Hematopoietic multipotent progenitor cell treated with erythropoietin and hydrocortisone succinate and interleukin-3 and kit ligand, for 8 days (in vitro differentiated cells): Measurements from ENCODE around the gene MRPS25.
A peak's percentile ranks its signal among the peaks of the same experiment; 100 is the strongest.
"Not testable (repeated sequence)": the region's sequence is repeated elsewhere in the genome, so short reads cannot be mapped to it uniquely, and the experiment has no call there.

Source experiments
- DNase-seq: peaks from one replicate; pipeline ENCODE4 v3.0.0-alpha.2; 2015

Gene MRPS25

DNA sequence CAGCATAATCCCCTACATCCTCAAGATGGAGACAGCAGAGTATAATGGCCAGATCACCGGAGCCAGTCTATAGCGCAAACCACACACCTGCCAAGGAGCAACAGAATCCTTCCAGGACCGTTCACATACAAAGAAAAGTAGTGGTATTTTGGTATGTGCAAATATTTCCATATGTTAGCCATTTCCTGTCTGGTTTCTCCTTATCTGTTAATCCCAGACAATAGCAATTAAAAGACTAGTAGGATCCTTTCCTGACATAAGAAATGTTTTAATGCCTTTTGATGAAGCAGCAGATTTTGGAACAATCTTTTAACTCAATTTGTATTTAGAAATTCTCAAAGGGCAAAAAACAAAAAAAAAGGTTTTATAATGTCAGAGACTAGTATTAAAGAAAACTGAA, 22.2 kb downstream of the MRPS25 start:
- peak; percentile 34 for DNase-seq

DNA sequence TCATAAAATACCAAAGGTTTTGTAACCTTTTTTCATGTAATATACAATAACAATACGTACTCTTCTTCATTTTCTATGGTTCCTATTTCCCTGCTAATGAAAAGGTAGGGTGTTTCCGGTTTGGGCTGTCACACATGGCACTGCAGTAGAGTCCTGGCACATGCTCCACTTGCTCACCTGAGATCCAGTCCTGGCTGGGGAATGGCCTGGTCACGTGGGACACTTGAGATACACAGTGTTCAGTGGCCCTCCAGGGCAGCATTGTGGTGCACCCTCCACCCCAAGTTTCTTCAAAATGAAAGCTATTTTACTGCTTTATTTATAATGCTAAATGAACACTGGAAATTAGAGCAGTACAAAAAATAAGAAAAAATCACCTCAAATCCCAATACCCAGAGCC, 23.2 kb downstream of the MRPS25 start:
- no peak for DNase-seq

DNA sequence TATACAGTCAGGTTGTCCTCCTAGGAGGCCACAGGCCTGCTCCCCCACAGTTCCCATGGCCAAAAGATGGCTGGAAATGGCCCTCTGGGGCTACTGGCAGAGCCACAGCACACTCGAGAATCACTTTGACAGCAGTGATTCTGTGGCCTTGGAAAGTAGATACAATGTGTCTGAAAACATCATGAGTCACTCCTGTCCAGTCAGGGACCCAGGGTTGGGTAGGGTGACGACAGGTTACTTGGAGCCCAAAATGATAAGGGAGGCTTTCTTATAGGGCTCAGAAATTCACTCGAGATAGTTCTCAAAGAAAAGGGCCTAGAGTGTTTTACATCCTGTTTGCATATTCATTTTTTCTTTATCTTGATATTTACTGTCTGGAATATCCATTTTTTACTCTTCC, 24.3 kb downstream of the MRPS25 start:
- no peak for DNase-seq

DNA sequence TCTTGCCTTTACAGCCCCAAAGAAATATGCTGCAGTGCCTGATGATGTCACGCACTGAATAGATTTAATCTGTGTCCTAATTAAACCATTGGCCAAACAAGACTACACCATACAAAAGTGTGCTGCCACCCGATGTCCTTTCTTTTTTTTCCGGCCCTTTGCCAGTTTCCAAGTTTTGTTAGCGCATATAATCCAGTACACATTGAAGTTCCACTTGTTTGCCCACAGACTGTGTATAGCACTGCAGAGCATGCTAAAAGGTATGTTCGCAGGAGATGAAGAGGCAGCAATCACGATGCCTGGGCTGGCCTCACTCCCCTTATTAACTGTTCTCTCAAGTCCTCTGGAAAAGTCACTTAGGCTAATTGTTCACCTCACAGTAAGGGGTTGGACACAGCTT, 26.8 kb downstream of the MRPS25 start:
- DNase-seq = no peak

DNA sequence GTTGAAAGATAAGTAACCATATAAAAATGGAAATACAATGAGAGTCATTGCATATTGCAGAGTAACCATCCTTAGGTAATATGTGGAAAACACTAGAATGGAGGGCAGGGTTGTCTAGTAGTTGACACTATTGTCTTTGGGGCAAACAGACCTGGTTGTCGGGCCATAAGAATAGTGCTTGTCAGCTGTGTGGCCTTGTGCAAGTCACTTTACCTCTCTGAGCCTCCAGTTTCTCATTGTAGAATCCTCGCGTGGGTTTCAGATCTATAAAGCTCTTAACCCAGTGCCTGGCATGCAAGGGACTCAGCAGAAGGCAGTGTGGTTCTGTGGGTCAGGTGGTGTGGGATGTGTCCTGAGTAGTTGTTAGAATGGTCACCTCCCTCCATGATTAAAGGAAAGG, 32.0 kb downstream of the MRPS25 start:
- DNase-seq = no peak

DNA sequence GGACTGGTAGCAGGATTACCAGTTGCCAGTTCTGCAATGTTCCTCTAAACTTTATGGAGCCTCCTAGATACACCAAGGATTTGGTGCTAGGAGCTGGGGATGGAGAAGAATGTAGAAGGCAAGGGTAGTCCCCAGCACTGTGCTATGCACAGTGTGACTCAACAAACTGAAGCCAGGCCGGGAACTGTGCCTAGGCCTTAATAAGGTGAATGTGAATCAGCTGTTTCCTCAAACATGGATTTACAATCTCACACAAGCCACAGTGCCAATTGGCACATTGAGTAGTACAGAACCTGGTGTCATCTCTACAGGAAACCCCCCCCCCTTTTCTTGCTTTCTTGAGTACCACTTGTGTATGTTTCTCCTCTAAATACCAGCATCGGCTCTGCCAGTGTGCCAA, 32.5 kb downstream of the MRPS25 start:
- DNase-seq = no peak

DNA sequence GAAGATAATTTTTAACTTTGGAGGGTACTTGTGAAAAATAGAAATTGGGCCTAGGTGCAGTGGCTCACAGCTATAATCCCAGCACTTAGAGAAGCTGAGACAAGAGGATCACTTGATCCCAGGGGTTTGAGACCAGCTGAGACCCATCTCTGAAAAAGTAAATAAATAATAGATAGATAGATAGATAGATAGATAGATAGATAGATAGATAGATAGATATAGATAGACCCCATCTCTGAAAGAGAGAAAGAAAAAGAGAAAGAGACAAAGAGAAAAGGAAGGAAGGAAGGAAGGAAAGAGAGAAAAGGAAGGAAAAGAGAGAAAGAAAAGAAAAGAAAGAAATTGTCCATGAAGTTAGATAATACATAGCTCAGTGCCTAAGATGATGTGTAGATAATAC, 35.5 kb downstream of the MRPS25 start:
- no peak for DNase-seq

DNA sequence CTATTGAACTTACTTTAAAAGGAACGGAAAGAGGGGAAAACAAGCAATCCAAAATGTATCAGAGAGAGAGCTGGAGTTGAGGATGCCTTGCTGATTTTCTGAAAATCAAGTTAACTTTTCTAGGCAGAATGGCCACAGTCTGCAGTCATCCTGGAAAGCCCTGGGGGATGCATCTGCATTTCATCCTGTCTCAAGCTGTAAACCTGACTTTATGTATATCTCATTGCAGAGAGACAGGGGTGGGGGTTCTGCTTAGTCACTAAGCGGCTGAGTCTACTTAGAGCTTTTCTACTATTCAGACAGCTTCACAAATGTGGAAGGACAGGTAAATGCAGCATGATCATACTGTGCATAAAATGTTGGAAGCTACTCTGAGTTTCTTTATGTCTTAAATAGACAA, 41.4 kb downstream of the MRPS25 start:
- DNase-seq = no peak

DNA sequence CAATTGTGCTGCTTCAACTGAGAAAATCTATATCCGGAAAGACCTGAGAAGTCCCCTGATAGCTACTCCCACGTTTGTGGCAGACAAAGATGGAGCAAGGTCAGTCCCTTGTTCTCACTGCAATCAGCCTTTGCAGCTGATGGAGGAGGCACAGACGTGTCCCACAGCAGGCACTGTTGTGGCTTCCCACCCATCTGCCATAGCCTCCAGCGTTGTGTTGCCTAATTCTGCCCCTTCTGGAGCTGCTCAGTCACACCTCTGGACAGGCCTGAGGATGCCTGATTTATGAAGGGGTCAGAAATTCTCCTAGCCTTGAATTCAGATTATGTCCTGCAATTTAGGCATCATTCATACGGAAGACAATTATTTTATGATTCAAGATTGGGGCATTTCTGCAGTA, 41.9 kb downstream of the MRPS25 start:
- DNase-seq = no peak

DNA sequence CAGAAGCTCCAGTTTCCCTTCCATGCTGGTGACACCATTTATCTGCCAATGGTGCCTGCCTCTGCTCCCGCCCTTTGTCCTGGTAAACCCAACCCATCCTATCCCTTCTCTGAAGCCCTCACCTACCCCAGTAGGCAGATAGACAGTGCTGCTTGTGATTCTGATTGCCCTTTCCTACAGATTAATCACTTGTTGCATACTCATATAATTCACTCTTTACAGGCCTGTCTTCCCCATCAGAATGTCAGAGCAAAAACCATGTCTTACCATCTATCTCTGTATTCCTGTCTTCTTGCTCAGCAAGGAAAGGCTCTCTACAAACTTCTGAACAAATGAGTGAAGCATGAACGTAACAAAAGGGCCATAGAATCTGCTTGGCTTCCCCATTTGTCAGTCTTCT, 47.9 kb downstream of the MRPS25 start:
- DNase-seq = no peak

DNA sequence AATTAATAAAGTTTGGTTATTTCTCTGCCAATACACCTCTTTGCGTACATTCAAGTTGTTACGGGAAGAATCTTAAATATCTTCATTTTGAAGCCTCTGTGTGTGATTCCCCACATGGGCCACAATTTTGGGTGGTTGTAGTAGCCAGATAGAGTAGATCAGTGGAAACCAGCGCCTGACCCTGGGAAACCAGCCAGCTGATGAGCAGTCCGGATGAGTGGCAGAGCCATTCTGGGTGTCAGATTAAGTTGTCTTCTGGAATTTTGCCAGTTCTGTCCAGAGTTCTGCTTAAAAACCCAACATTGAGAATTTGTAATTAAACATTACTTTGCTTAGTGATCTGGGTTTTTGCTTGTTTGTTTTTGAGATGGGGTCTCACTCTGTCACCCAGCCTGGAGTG, 49.7 kb downstream of the MRPS25 start:
- DNase-seq = peak; percentile 68

DNA sequence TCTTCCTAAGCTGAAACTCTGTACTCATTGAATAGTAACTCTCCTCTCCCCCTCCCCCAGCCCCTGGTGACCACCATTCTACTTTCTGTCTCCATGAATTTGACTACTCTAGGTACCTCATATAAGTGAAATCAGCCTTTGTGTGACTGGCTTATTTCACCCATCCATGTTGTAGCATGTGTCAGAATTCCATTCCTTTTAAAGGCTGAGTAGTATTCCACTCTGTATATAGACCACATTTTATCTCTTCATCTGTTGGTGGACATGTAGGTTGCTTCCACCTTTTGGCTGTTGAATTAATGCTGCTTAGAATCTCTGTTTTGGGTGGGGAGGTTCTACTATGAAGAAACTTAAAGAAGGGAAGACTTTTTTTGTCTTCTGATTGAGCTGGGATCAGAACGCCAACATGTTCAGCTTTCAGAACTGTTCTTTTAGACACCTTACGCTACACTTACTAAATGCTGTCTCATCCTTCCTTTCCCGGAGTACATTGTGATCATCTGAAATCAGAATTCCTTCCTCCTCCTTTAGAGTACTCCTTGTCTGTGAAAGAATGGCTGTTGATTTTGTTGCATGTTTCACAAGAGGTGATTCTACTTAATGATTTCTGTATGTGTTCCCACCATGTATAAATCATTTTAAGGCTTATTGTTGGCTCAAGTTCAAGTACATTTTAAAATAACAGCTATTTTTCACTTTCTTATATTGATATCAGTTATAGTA, 50.3 kb downstream of the MRPS25 start:
- no peak for DNase-seq

DNA sequence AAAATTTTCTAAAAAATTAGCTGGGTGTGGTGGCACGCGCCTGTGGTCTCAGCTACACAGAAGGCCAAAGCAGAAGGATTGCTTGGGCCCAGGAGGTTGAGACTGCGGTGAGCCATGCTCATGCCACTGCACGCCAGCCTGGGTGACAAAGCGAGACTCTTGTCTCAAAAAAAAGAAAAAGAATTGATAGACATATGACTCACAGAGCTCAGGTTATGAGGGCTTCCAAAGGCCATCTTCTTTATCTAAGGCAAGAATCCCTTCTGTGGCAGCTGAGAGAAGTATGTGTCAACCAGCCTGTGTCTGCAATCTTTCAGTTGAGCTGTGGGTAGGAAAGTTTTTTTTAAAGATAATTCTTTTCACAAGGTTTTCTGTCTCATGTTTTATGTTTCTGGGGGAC, 53.9 kb downstream of the MRPS25 start:
- DNase-seq = peak; percentile 59

DNA sequence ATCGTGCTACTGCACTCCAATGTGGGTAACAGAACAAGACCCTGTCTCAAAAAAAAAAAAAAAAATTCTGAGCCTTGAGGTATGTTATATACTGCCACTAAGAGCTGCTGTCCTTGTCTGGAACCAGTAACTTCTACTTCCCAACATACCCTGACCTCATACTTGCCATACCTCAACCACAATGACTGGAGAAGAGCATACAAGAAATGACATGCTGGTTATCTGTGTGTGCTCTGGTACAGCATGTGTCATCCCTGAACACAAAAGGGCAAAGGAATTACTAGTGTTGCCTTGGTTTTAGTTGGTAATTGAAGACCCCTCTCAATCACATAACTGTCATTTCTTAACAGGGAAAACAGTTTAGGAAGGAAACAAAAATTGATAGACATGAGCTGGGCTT, 54.5 kb downstream of the MRPS25 start:
- no peak for DNase-seq

DNA sequence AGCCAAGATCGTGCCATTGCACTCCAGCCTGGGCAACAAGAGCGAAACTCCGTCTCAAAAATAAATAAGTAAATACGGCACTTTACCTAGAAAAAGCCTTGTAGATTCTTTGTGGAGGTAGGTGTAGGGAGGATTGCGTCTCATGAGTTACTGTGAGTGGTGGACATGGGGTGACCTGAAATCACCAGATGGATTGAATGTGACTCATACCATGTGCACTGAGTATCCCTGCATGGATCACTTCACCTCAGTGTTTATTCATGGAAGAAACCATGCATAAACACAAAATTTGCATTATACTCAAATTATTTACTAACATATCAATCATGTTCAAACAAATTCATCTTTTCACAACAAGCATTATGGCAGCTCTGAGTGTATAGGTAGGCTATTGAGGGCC, 55.9 kb downstream of the MRPS25 start:
- no peak for DNase-seq

DNA sequence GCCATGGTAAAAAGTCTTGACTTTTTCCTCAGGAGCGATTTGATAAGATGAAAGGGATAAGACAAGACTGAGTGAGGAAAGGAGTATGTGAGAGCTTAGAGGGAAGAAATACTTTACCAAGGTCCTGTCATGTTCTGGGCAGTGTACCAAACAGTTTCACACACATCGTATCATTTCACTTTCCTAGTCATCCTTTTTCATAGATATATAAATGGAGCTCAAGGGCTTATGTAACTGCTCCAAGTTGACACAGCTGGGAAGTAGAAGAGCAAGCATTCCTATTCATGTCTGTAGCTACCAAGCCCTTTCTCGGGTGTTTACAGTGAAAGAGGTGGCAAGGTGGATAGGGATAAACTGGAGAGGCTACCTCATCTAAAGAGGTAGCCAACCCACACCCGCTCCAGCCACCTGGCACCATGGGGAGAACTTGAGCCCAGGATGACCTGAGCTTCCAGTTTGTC, 57.4 kb downstream of the MRPS25 start:
- DNase-seq = no peak

DNA sequence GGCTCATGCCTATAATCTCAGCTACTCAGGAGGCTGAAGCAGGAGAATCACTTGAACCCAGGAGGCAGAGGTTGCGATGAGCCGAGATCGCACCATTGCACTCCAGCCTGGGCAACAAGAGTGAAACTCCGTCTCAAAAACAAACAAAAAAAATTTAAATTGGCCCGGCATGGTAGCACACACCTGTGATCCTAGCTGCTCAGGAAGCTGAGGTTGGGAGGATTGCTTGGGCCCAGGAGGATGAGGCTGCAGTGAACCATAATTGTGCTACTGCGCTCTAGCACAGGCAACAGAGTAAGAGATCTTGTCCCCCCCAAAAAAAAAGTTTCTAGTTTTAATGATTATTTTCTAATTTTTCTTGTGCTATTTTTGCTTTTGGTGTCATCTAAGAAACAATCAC, 65.9 kb downstream of the MRPS25 start:
- DNase-seq = not testable (repeated sequence)
